Prostate gland (tissue), 2 donors: Measurements from ENCODE around the gene ADAM10. TPM values are rescaled to one million over a fixed set of nuclear protein-coding genes. Genes with fewer than 3 reads are reported as not detected.

Experiments used
- DNase-seq: peaks from one replicate; pipeline ENCODE4 v3.0.0-alpha.2; 2019; ENCODE audit warnings: low spot score
- H3K27ac ChIP-seq, 2 donors: fragments of 200-600 bp; sonication (generic); 2 replicates each; pipeline ENCODE4 v1.5.1; 2017 to 2019
- H3K27me3 ChIP-seq: fragments of 200-600 bp; sonication (generic); replicated peaks from 2 replicates; pipeline ENCODE4 v1.5.1; 2019; ENCODE audit not compliant: insufficient read depth
- H3K36me3 ChIP-seq, 2 donors: fragments of 200-600 bp; sonication (generic); 1 replicate in 1 of 2; 2 replicates in 1 of 2; pipeline versions ENCODE4 v1.5.1 to v1.8.1; 2017 to 2019
- H3K4me1 ChIP-seq: fragments of 200-600 bp; sonication (generic); replicated peaks from 2 replicates; pipeline ENCODE4 v1.5.1; 2019
- H3K4me3 ChIP-seq, 2 donors: fragments of 200-600 bp; sonication (generic); 2 replicates each; pipeline ENCODE4 v1.5.1; 2017 to 2019
- H3K9me3 ChIP-seq: fragments of 200-600 bp; sonication (generic); 2 replicates; pipeline ENCODE4 v1.5.1; 2017
- CTCF ChIP-seq, 4 experiments: fragments of 200-600 bp in 2 of 4; fragments of 450-650 bp in 2 of 4; sonication (generic) in 2 of 4; IDR thresholded peaks; 1 replicate in 3 of 4; 2 replicates in 1 of 4; pipeline ENCODE4 v1.5.1; 2016 to 2019; ENCODE audit warnings: antibody characterized with exemption in 4 of 4, mild to moderate bottlenecking in 2 of 4, moderate library complexity in 2 of 4
- POLR2A ChIP-seq: fragments of 450-650 bp; IDR thresholded peaks from one replicate; pipeline ENCODE4 v1.6.1; 2016; ENCODE audit warnings: antibody characterized with exemption, mild to moderate bottlenecking
- POLR2AphosphoS5 ChIP-seq: sonication (generic); formaldehyde crosslinking; IDR thresholded peaks from one replicate; pipeline ENCODE4 v1.6.1; 2017; ENCODE audit warnings: antibody characterized with exemption
- WGBS: methylation state at CpG from one replicate; pipeline ENCODE4 v1.1.5; 2018; 5-methylcytosine and 5-hydroxymethylcytosine counted together
- intact Hi-C: fragments of 100-400 bp; cut with DNase I; formaldehyde crosslinking; loops from one replicate; pipeline ENCODE4 v1.14.2; 2022
- total RNA-seq, 2 donors: library from RNA; depleted of rRNA; stranded (reverse); fragments of >200 nt; gene quantifications; one replicate each; pipeline ENCODE4 v1.1.0, GENCODE V29; 2016

Gene ADAM10
- total RNA-seq, result 10 to 100 TPM; 74.4 to 95.0 TPM

- peak; percentile 99 for DNase-seq
- Histone ChIP-seq H3K27ac (peak within 1 kb of the TSS; percentile 98 to 99), H3K9me3 (no peaks in the 10 kb centered on the region), H3K27me3 (no peaks in the 10 kb centered on the region), H3K4me1 (no peaks in the 10 kb centered on the region), H3K36me3 (no peaks in the 10 kb centered on the region), H3K4me3 (peak within 1 kb of the TSS; percentile 94)
- intact Hi-C loops, result loop anchor here (2.0 to 5.0 kb wide), 2 partner anchors 21 to 417 kb away; partner anchors contain the start of gene MINDY2
- under 1% methylated on average over 52 of the region's 62 CpGs for WGBS
- peak; percentile 96 for TF ChIP-seq POLR2AphosphoS5
- peak; percentile 93 for TF ChIP-seq POLR2A
- TF ChIP-seq CTCF (IDR thresholded peaks at IDR 0.05), result peak in 2 of 4 experiments; percentile 13 to 14
These were observed at the start of gene ADAM10 for GRCh38 chr15:58749532-58750337. Gene ADAM10 (minus strand): TSS chr15:58749707. CDS start chr15:58749534, 173 bp downstream.

GRCh38 chr15:58797505-58797904 is 48.0 kb upstream of the ADAM10 start:
- Histone ChIP-seq H3K36me3 (no peaks in the 10 kb centered on the region), H3K9me3 (no peaks in the 10 kb centered on the region), H3K27me3 (no peaks in the 10 kb centered on the region), H3K27ac (no peak overlapping the region), H3K4me1 (no peaks in the 10 kb centered on the region), H3K4me3 (no peak overlapping the region)
- no peak for DNase-seq
- TF ChIP-seq POLR2A (no peak), POLR2AphosphoS5 (no peak), CTCF (IDR thresholded peaks at IDR 0.05) (no peak)
- WGBS, result 73% methylated on average over 3 of the region's 3 CpGs
- intact Hi-C loops, result no loop called here

GRCh38 chr15:58795825-58796224 is 46.3 kb upstream of the ADAM10 start:
- no peak overlapping the region for H3K4me3 ChIP-seq
- no peaks in the 10 kb centered on the region for H3K4me1 ChIP-seq
- no peaks in the 10 kb centered on the region for H3K27me3 ChIP-seq
- no peaks in the 10 kb centered on the region for H3K36me3 ChIP-seq
- no peaks in the 10 kb centered on the region for H3K9me3 ChIP-seq
- H3K27ac ChIP-seq, result no peak overlapping the region
- 89% methylated on average over 2 of the region's 2 CpGs for WGBS
- TF ChIP-seq CTCF (IDR thresholded peaks at IDR 0.05) (no peak), POLR2A (no peak), POLR2AphosphoS5 (no peak)
- intact Hi-C loops, result no loop called here
- no peak for DNase-seq

GRCh38 chr15:58793862-58794261 is 44.4 kb upstream of the ADAM10 start:
- H3K4me3 ChIP-seq, result no peak overlapping the region
- WGBS, result 42% methylated on average over 6 of the region's 6 CpGs
- H3K36me3 ChIP-seq, result no peaks in the 10 kb centered on the region
- H3K27ac ChIP-seq, result peak overlapping the region in 1 of 2 donors; percentile 30
- DNase-seq, result peak; percentile 67
- TF ChIP-seq POLR2AphosphoS5 (peak; percentile 56), CTCF (IDR thresholded peaks at IDR 0.05) (no peak)
- H3K27me3 ChIP-seq, result no peaks in the 10 kb centered on the region
- no peaks in the 10 kb centered on the region for H3K9me3 ChIP-seq
- H3K4me1 ChIP-seq, result no peaks in the 10 kb centered on the region
- intact Hi-C loops, result no loop called here
